Activated B cell treated with CpG ODN at 0.5 μM for 24 hours (primary cell): Measurements from ENCODE around the gene UBE2Z. TPM values are rescaled to one million over a fixed set of nuclear protein-coding genes. Genes with fewer than 3 reads are reported as not detected.

Source experiments
- ATAC-seq: fragments of 200-7000 bp; cut with Tn5 transposase; one replicate; pipeline ENCODE4 v1.10.0; 2021; ENCODE audit warnings: low read depth, mild to moderate bottlenecking, moderate library complexity
- CTCF ChIA-PET: fragments of 350-600 bp; sonication (Branson Sonifier 250); formaldehyde crosslinking; loops from one replicate; lab custom pipeline; 2021; ENCODE audit warnings: antibody characterized with exemption; lab: Charles Lee
- POLR2A ChIA-PET: fragments of 350-600 bp; sonication (Branson Sonifier 250); formaldehyde crosslinking; loops from one replicate; lab custom pipeline; 2021; ENCODE audit warnings: antibody characterized with exemption; lab: Charles Lee
- DNase-seq: peaks from one replicate; pipeline ENCODE4 v3.0.0; 2022
- H3K27ac Mint-ChIP-seq: one replicate; pipeline ENCODE4 v1.8.0; 2020; ENCODE audit warnings: mixed read lengths
- H3K27me3 Mint-ChIP-seq: one replicate; pipeline ENCODE4 v1.8.0; 2021; ENCODE audit warnings: mixed read lengths
- H3K36me3 Mint-ChIP-seq: one replicate; pipeline ENCODE4 v1.8.0; 2021; ENCODE audit warnings: low read depth, mixed read lengths
- H3K4me1 Mint-ChIP-seq: one replicate; pipeline ENCODE4 v1.8.0; 2021; ENCODE audit warnings: mixed read lengths
- H3K4me3 Mint-ChIP-seq: one replicate; pipeline ENCODE4 v1.8.0; 2020; ENCODE audit warnings: mild to moderate bottlenecking, mixed read lengths
- H3K9me3 Mint-ChIP-seq: one replicate; pipeline ENCODE4 v1.8.0; 2020; ENCODE audit warnings: mixed read lengths
- CTCF ChIP-seq: fragments of 200-600 bp; IDR thresholded peaks from one replicate; pipeline ENCODE4 v1.8.0; 2022; ENCODE audit warnings: antibody characterized with exemption, mild to moderate bottlenecking
- intact Hi-C: fragments of 100-400 bp; cut with micrococcal nuclease; formaldehyde crosslinking; loops from one replicate; pipeline ENCODE4 v1.15.1; 2024
- total RNA-seq: library from RNA; stranded (reverse); gene quantifications from 2 replicates; pipeline ENCODE4 v1.2.3, GENCODE V29; 2022

UBE2Z gene
- total RNA-seq, 1 donor from 2014 or later = 154 TPM

DNA sequence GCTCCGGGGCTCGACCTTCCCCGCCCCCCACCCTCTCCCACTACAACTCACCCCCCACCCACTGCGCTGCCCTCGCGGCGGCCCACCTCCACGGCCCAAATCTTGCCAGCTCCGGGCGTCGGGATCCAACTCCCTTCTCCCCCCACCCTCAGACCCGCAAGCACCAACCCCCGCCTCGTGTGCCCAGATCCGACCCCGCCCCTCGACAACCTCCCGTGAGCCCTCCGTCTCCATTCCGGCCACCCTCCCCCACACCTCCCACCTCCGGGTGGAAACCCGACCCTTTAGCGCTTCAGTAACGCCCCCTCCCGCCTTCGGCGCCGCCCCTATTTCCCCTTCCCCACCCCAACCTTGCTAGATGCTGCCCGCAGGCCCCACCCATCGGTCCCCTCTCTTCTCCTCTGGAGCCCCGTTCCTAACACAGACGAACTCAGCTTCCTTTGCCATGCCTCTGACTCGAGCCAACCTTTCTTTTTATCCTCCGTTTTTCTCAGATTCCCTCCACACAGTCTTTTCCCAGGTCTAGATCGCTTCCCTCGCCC, 717 bp downstream of the UBE2Z start:
- POLR2A ChIA-PET = interaction anchor here (0.6 to 3.4 kb wide), 13 partner anchors 10 to 1456 kb away, joined by 3 to 103 read pairs (median 6); partner anchors contain the start of genes ATP5MC1, NFE2L1 and SNF8
- CTCF ChIA-PET = interaction anchor here (2.7 kb wide), 1 partner anchor 24 kb away, joined by 8 read pairs; no protein-coding TSS in a partner anchor
- Mint-ChIP-seq H3K4me3 (peak overlapping the region; percentile 96), H3K36me3 (peaks cover 51% of the 10 kb centered on the region), H3K27me3 (no peaks in the 10 kb centered on the region), H3K4me1 (peaks cover 56% of the 10 kb centered on the region), H3K27ac (peak overlapping the region; percentile 88), H3K9me3 (no peaks in the 10 kb centered on the region)
- TF ChIP-seq CTCF = no peak
- peak; percentile 65 for ATAC-seq
- intact Hi-C loops = loop anchor here (1.0 to 5.0 kb wide), 5 partner anchors 7 to 1488 kb away; partner anchors contain the start of genes ATP5MC1, LRRC59 and SNF8
- peak; percentile 75 for DNase-seq

DNA sequence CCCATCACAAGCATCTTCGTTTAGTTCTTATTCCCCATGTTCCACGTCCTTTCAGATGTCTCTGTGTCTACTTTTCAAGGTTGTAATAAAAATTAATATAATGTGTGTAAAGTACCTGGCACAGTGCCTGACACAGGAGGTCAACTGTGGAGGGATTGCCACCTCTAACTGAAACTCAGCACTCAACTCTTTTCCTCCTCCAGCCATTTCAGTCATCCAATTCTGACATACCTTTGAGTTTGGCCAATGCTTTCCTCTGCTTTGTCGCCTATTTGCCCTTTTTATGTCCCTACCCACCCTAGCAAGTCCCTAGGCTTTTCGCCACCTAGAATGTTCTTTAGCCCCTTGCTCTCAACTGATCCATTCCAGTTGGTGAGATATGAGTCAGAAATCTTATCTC, 1.6 kb downstream of the UBE2Z start:
- Mint-ChIP-seq H3K27ac (peak overlapping the region; percentile 88), H3K4me1 (peaks cover 65% of the 10 kb centered on the region), H3K36me3 (peaks cover 59% of the 10 kb centered on the region), H3K9me3 (no peaks in the 10 kb centered on the region), H3K4me3 (peak overlapping the region; percentile 96), H3K27me3 (no peaks in the 10 kb centered on the region)
- ChIA-PET CTCF (interaction anchor here (2.7 kb wide), 1 partner anchor 25 kb away, joined by 8 read pairs; no protein-coding TSS in a partner anchor), POLR2A (interaction anchor here (0.6 to 3.4 kb wide), 4 partner anchors 16 to 1378 kb away, joined by 3 to 103 read pairs (median 27); partner anchors contain the start of genes ATP5MC1 and SNF8)
- intact Hi-C loops = loop anchor here (2.0 to 5.0 kb wide), 2 partner anchors 35 to 1488 kb away; partner anchors contain the start of genes LRRC59 and SNF8
- TF ChIP-seq CTCF = no peak
- DNase-seq (no peak), ATAC-seq (no peak)

DNA sequence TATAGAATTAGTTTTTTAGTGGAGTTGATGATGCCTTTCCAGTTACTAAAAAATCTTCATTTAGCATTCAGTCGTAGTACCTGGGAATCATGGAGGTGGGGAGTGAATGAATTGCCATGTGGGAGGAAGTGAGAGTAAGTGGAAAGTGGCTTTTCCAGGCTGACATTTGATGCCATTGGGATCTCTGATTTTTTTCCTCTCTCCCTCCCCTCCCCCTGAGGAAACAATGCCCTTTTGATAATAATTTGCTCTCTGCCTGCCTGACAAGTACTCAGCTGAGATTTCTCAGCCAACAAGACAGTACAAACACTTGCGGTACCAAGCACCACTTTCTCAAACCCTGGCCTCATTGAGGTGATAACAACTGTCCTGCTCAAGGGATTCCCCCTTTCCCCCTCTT, 2.2 kb downstream of the UBE2Z start:
- DNase-seq (no peak), ATAC-seq (no peak)
- peak overlapping the region; percentile 96 for H3K4me3 Mint-ChIP-seq
- TF ChIP-seq CTCF = no peak
- H3K36me3 Mint-ChIP-seq = peaks cover 59% of the 10 kb centered on the region
- no peaks in the 10 kb centered on the region for H3K9me3 Mint-ChIP-seq
- ChIA-PET CTCF (interaction anchor here (1.1 kb wide), 1 partner anchor 26 kb away, joined by 4 read pairs; no protein-coding TSS in a partner anchor), POLR2A (interaction anchor here (1.2 to 3.4 kb wide), 3 partner anchors 17 to 34 kb away, joined by 4 to 103 read pairs (median 4); partner anchors contain the start of genes ATP5MC1 and SNF8)
- H3K27ac Mint-ChIP-seq = peak overlapping the region; percentile 88
- H3K27me3 Mint-ChIP-seq = no peaks in the 10 kb centered on the region
- intact Hi-C loops = no loop called here
- H3K4me1 Mint-ChIP-seq = peaks cover 70% of the 10 kb centered on the region

DNA sequence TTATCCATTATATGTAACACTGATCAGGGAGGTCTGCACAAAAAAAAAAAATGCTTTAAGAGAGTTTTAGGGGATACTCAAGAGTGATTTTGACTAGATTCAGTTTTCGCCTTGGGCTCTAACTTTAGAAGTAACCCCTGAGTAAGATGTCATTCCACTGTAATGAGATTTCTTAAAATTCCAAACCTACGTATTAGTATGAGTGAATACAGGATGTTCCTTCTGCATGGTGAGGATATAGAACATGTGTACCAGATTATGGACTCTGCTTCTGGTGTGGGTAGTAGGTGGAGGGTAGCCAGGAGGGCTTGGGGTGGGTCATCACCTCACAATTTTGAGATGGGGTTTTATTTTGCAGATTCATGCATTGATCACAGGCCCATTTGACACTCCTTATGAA, 4.3 kb downstream of the UBE2Z start:
- Mint-ChIP-seq H3K9me3 (no peaks in the 10 kb centered on the region), H3K4me3 (no peak overlapping the region), H3K27ac (peak overlapping the region; percentile 92), H3K4me1 (peaks cover 78% of the 10 kb centered on the region), H3K36me3 (peaks cover 76% of the 10 kb centered on the region), H3K27me3 (no peaks in the 10 kb centered on the region)
- no peak for DNase-seq
- ChIA-PET POLR2A (no interaction called here), CTCF (no interaction called here)
- TF ChIP-seq CTCF = no peak
- no peak for ATAC-seq
- intact Hi-C loops = no loop called here
